ELF-1 (cell line): ENCODE measurements around the gene IGSF11.
"Not testable (repeated sequence)": the region's sequence is repeated elsewhere in the genome, so short reads cannot be mapped to it uniquely, and the experiment has no call there.

Source experiments
- DNase-seq: peaks from one replicate; pipeline ENCODE4 v3.0.0-alpha.2; 2016; ENCODE audit warnings: low read depth, low spot score

The IGSF11 gene

DNA sequence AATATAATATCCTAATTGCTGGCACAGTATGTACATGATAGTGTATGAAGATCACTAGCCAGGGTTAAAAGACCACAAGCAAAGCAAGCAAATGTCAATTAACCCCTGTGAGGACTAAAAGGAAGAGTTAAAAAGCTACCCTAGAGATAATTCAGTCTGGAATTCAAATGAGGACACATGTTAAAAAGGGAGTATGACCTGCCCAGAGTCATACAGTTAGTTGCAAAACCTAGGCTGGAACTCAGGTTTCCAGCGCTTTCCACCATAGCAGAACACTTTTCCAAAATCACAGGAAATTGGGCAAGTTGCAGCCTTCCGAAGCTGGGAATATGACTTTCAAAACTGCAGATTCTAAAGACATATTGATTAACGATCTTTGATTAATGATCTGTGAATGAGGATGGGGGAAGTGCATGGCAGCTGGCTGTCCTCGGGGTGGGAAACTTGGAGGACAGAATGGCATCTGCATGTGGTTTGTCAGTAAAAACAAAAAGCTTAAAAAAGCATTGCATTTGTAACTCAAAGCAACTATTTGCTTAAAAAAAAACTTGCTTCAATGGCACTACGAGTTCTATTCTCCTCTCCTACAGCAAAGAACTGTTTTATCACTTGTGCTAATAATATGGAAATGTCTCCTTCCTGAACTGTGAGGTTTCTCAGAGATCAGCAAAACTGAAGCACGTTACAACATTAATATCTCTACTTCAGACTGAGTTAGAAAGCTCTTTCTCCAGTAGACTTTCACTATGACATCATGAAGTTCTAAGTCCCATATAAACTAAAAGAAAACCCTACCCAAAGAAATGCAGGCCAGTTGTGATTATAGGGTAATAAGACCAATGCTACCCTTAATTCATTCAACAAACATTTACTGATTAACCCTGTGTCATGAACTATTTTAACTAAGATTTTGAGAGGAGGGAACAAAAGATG is 46.2 kb downstream of the IGSF11 start:
- no peak for DNase-seq

DNA sequence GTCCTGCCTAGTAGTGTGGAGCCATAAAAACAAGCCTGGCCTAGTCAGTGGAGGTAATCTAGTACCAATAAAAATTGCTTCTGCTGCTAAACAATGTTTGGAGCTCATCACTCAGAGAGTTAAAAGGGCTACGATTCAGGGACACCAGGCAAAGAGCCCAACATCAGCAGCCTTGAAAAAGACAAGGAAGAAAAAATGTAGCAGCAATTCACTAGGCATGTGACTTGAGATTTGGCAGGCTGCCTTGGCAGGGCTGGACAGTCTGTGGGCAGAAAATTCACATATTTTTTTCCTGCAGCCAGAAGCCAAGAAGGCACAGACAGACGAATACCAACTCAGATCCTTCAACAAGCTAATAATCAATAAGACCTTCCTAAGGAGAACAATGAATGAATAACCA is 47.2 kb downstream of the IGSF11 start:
- no peak for DNase-seq

DNA sequence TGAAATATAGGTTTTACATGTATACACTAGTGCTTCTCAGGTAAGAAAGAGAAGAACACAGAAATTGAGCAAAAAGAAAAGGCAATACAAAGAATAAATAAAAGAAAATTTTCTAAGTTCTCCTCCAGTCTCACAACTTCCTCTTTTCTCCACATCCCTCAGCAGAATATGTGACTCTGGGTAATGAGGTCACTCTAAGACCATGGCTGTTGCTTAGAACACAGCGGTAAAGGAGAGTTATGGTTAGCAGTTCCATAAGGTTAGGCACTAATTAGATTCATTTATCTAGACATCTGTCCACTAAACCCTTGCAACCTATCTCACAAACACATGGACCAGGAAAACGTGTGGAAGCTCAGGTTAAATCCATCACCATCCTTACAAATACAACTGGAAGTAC is 47.9 kb downstream of the IGSF11 start:
- DNase-seq, result no peak

DNA sequence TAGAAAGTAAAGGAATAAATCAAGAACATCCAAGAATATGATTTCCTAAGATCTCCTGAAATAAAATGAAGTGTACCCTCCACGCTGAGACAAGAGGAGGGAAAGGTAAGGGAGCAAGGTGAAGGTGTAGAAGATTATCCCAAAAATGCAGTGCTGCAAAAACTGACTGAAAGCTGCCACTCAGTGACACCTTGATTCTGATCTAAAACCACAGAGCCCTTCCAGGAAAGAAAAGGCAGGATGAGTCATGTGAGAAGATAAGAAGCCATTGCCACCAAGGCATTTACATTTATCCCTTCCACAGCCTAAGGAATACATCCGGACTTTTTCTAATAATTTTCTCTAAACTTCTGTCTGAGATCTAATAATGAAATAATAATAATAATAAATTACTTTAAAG is 49.9 kb downstream of the IGSF11 start:
- DNase-seq, result no peak

DNA sequence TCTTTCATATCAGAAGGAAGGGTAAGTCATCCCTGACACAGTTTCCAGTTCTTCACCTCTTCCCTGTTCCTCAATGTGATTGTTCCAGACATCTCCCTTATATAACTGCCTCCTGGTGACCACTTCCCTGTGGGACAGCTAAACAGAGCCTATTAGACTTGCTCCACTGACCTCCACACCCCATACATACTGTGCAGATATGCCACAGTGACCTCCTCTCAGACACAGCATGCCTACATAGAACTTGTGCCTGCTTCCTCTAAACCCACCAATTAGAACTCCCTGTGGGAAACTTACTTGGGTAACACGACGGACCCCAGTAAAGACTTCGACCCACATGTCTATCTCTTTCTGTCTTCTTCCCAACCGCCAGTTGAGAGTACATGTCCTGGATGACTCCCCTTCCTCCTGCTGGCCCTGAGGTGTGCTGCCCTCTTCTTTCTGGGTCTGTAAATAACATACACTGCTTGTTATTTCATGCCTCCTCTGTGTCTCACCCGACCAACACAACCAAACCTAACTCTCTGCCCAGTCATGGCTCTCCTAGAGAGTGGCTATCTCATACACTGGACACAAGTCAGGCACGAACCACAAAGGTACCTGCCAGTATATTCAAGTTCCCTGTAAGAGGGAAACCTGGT is 53.0 kb downstream of the IGSF11 start:
- no peak for DNase-seq

DNA sequence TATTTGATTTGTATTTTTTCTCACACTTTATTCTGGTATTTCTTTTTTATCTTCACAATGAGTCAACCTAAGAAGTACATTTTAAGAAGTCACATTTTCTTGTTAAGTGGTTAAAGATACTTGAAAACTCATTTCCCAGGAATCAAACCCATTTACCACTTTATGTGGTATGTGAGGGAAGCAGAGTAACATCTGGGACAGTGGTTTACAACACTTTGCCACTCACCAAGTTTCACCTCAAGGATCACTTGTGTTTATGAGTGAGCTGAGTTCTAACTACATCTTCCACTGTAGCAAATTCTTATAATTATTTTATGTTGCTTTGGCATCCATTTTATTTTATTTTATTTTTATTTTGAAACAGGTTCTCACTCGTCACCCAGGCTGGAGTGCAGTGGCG is 53.8 kb downstream of the IGSF11 start:
- DNase-seq, result no peak

DNA sequence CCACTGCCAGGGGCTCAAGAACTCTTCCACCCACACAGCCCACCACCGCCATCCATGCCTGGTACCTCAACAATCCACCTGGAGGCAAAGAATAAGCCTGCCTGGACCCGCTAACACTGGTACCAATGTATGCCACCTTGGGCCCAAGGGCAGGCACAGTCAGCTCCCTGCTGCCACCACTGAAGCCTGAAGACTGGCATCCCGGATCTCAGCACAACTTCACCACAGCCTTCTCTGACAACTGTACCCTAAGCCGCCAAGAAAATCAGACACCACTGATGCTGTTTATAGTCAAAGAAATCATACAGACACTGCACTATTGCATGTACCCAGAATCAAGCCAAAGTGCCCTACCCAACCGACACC is 56.3 kb downstream of the IGSF11 start:
- DNase-seq, result no peak

DNA sequence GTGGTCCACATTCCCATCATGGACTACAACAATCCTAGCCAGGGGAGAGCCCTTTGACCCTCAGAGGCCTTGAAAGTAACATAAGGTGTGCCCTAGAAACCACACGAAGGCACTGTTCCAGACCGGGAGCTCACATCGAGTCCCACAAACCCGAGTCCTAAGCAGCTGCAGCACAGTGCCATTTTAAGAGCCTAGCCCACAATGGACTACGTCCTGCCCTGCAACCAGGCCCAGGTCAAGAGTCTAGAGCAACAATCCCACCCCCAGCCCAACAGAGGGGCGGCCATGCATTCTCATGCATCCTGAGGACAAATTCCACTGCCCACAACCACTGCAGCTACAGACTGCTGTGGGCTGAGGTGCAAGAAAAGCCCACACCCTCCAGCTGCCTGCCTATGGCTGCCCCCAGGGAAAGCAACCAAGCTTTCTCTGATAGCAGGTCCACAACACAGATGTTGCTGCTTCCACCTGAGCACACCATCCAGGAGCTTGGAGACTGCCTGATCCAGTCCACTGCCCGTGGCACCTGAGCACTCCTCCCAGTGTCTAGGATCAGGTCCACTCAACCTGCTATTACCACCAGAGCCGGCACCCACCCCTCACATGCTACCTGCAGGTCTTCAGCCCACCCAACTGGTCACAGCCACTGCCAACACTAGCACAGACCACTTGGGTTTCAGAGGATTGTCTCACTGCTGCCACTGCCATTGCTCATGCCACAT is 56.8 kb downstream of the IGSF11 start:
- DNase-seq, result no peak

DNA sequence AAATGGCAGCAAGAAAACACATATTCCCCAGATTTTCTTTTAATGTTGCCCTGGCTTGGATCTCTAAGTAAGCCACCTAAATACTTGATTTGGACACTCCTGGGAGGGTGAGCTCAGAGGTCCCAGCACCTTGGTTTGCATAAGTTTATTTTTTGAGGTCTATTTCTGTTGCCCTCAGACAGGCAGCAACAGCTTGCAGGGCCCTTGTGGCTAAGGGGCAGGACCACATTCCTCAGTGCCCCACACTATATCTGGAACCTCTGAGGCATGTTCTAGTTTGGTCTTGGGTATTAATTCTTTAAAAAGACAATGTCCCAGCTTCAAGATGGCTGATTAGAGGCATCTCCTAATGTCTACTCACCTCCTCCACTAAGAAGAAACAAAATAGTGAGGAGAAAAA is 57.5 kb downstream of the IGSF11 start:
- DNase-seq, result no peak

DNA sequence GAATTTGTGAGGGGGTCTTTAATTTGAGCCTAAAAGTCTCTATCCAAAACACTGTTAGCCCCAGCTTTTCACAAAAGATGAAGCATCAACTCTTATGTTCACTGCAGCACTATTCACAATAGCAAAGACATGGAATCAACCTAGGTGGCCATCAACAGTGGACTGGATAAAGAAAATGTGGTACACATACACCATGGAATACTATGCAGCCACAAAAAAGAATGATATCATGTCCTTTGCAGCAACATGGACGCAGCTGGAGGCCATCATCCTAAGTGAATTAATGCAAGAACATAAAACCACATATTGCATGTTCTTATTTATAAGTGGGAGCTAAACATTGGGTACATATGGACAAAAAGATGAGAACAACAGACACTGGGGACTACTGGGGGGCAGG is 59.2 kb downstream of the IGSF11 start:
- not testable (repeated sequence) for DNase-seq

DNA sequence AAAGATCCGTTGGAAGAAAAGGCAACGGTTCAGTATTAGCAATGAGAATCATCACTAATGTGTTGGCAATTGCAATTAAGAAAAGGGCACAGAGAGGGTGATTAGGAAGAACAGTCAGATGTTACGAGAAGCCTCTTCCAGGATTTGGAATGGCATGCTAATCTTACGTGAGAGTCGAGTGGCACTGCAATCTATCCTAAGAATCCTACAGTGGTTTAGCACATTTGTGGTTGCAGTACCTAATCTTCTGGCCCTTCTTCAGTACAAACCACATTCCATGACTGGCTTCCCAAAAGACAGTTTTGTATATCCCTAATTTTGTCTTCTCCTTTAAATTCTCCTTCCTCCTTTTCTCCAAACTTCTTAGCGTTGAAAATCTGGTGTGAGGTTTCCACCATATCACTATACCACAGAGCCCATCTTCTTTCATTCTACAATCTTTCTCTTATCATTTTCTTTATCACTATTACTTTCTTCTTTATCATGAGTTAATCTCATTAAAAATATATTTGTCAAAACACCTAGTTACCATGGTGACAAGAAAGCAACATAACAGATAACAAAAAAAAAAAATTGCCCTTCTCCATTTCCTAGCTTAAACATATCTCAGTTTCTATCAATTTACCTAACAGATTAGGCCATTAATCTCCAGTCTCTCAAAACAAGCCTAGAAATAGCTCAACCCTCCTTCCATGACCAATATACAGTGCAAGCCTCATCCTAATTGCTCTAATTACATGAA is 60.1 kb downstream of the IGSF11 start:
- DNase-seq, result no peak

DNA sequence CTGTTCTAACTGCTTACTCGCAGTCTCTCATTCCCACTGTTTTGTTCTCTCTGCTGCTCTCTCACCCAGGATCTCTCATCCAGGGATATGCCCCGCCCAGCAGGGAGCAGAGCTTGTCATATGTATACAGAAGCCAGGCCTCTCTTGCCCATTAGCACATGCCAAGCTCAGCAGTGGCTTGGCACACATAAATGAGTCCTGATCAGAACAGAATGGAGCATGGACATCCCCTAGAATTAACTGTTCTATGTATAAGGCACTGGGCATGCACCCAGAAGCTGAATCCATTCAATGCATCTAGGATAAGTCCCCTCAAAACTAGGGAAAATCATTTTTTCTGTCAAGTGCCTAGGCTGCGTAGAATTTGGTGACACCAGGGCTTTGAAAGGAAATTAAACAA is 61.6 kb downstream of the IGSF11 start:
- no peak for DNase-seq

DNA sequence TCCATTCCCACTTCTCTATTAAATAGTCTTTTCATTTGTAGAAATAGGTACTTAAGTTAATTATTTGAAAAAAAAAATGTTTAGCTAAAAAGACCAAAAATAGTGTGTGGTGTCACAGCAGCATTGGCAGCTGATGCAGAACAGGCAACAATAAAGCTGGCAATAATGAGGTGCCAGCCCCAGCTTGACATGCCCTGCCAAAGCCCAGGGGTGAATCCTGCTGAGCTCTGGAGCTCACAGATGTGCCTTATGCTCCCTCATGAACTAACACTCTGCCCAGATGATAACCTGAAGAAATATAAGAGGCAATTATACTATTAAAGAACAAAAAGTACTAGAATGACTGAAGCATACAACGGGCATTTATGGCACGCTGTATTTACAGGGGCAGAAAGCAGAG is 63.8 kb downstream of the IGSF11 start:
- no peak for DNase-seq

DNA sequence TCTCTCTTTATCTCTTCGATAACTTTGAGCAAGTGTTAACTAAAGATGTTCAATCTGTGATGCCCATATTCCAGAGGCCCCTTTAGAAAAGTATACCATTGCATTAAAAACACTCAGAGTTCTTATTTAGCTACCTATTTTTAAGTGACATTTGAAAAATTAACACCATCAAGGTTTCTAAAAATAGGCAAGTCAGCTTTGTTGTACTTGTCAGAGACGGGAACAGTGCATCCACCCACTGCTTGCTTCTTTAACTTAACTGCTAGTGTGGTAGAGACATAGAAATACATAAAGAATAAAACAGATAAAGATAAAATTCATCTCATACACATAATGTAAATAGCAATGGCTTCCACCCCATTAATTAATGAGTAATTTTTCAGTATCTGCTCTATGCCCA is 66.0 kb downstream of the IGSF11 start:
- DNase-seq, result no peak

DNA sequence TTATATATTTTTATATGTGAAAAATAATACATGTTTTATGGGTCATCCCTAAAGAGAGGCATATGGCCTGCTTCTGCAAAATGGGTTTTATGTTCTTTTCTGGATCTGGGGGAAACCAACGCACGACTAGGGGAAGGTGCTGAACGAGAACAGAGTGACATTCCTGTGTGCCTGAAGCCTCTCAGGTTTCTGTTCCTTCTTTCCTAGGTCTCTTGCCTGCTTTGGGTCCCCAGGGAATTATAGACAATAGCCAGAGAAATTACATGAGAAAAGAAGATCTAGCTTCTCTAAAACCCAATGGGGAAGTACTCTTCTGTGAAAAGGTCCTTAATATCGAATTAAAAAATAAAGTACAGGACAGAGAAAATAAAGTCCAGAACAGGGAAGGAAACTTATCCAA is 66.5 kb downstream of the IGSF11 start:
- peak; percentile 57 for DNase-seq

DNA sequence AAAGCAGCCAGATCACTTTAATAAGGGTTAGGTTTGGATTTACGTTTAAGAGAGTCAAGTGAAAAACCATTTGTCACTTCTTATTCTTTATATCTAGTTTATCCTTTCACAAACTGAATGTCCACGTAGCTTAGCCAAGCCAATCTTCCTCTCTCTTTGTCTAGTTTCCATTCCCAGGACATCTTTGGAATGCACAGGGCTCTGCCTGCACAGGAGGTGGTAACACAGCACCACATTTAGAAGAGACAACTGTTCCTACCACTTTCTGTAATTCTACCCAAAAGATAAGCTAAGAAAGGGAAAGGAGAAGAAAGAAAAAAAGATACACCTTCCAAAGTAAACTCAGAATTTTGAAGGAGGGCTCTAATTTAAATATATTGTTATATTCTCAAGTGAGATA is 67.9 kb downstream of the IGSF11 start:
- no peak for DNase-seq

DNA sequence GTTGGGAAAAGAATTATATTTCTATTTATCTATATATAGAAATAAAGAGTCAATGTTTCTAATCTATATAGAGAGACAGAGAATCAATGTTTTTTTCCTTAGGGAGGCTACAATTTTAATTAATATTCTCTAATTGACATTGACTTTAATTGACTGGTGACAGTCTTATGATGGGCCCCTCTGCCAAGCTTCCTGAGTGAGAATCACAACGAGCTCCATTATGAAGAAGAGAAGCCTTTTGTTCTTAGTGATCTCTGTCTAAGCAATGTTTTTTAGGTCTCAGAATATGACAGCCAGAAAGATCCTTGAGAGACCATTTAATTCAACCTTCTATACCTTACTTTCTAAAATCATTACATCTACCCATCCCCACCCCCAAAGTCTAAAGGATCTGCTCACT is 70.9 kb downstream of the IGSF11 start:
- DNase-seq, result no peak

DNA sequence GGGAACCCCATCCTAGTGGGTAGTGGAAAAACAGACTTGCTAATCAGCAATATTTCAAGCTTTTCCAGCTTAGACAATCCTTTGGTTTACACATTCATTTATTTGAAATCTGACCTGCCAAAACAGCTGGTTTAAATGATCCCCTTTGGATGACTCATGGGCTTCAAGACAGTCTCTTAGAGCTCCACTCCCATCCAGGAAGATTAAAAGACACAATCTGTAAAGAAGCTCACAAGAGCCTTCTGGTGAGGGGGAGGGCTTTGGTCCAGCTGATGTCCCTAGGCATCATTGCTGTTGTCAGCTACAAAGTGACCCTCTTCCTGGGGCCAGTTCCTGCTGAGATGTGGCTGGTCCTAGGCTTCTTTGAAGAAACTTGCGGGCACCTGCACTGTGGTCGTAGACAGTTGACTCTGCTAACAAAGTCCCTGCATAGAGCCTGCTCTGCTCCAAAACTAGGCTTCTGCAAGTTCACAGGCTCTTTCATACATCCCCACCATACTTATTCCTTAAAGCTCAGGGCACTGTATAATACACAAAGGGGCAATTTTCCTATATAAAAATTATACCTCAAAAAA is 73.7 kb downstream of the IGSF11 start:
- DNase-seq, result peak; percentile 65

DNA sequence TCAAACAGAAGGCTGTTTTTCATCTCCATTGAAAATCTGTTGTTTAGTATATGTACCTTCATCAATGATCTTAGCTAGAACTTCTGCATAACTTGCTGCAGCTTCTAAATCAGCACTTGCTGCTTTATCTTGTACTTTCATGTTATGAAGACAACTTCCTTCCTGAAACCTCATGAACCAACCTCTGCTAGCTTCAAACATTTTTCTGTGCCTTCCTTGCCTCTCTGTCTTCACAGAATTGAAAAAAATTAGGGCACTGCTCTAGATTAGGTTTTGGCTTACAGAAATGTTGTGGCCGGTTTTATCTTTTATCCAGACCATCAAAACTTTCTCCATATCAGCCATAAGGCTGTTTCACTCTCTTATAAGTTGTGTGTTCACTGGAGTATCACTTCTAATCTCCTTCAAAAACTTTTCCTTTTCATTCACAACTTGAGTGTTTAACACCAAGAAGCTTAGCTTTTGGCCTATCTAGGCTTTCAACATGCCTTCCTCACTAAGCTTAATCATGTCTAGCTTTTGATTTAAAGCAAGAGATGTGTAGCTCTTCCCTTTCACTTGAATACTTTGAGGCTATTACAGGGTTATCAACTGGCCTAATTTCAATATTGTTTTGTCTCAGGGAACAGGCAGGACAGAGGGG is 78.6 kb downstream of the IGSF11 start:
- no peak for DNase-seq

DNA sequence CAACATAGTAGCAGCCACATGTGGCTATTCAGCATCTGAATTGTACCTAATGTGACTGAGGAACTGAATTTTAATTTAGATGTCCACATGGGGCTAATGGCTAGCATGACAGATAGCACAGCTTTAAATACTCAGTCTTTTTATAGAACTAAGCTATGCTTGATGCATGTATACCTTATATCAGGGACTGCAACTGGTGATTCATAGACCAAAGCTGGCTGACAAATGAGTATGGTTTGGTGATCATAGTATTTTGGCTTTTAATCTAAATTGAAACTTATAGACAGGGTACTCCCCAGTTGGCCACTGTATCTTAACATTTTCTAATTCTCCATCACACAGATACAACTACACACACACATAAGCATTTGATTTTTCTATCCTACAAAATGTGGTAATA is 83.6 kb downstream of the IGSF11 start:
- DNase-seq, result no peak

DNA sequence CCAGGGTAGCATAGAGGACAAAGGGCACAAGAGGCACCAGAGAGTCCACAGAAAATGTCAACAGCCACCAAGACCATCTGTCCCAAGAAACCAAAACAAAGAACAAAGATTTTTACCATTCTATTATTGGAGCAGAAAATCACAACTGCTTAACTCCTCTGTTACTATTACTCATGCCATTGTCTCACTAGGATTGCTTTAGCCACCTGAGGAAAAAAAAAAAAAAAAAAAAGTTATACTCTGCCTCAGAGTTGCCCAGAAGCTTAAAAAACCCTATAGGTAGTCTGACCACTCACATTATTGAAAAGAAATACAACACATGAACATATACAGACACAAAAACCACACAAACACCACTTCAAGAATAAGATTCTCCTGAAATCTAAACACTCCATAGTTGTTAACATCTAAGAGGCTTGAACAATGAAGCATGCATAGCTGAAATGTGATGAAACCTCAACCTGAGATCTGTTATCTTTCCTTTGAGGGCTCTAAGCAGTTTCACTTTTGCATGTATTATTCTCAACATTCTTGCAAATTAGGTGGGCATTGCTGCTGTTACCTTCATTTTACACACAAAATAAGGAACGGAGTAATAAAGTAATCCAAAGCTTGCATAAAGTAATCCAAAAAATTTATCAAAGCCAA is 85.4 kb downstream of the IGSF11 start:
- DNase-seq, result no peak
